Measurements from ENCODE around the gene CLDN6.

Gene CLDN6

DNA sequence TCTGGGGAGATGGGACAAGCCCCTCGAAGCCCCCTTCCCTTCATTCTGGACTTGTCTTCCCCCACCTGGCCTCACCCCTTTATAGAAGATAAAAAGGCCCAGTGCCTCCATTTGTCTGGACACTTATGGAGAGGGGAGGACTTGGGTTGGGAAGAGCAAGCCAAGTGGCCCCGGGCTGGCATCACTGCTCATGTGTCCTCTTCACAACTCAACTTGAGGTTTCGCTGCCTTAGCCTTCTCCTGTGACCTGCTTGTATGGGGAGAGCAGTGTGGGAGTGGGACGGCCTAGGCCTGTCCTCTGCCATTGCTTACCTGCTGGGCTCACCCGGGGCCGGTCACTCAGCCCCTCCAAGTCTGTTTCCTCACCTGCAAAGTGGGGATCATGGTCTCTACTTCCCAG lies 47.4 kb downstream of the CLDN6 start:
- peak overlapping the region; percentile 76 for H3K27ac ChIP-seq
- TF ChIP-seq, protein P1, sequence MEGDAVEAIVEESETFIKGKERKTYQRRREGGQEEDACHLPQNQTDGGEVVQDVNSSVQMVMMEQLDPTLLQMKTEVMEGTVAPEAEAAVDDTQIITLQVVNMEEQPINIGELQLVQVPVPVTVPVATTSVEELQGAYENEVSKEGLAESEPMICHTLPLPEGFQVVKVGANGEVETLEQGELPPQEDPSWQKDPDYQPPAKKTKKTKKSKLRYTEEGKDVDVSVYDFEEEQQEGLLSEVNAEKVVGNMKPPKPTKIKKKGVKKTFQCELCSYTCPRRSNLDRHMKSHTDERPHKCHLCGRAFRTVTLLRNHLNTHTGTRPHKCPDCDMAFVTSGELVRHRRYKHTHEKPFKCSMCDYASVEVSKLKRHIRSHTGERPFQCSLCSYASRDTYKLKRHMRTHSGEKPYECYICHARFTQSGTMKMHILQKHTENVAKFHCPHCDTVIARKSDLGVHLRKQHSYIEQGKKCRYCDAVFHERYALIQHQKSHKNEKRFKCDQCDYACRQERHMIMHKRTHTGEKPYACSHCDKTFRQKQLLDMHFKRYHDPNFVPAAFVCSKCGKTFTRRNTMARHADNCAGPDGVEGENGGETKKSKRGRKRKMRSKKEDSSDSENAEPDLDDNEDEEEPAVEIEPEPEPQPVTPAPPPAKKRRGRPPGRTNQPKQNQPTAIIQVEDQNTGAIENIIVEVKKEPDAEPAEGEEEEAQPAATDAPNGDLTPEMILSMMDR (conservative IDR thresholded peaks at IDR 0.05) = no peak

DNA sequence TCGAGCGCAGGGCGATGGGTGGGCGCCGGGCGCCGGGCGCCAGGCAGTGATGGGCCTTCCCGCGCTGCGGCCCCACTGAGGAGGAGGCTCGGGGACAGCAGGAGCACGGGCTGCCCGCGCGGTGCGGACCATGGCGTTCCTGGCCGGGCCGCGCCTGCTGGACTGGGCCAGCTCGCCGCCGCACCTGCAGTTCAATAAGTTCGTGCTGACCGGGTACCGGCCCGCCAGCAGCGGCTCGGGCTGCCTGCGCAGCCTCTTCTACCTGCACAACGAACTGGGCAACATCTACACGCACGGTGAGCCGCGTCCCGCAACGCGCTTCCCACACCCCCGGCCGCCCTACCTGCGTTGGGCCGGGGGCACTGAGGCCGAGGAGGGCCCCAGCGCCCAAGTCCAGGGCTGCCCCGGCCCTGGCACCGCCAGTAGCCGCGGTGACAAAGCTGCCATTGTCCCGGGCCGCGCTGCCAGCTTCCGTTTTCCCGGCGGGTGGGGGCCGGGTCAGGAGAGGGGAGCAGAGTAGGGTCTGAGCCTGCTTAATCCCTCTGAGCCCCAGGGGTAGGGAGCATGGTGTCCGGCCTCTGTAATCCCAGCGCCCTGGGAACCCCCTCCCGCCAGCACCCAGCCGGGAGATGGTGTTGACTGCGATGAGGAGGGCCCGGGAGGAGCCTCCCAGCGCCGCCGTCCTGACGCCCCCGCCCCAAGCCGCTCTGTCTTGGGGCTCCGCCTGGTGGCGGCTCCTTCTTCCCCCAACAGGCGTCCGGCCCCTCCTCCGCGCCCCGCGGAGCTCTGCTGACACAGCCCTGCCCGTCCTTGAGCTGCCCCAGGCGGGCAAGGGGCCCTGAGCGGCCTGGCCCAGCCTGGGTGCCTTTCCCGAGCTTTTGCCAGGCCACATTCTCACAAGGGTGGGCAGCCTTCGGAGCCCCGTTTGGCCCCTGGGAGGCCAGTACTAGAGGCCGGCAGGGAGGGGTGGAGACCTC lies 48.1 kb downstream of the CLDN6 start:
- TF ChIP-seq, protein P1 (conservative IDR thresholded peaks at IDR 0.05) = peak; percentile 41
- peak overlapping the region; percentile 76 for H3K27ac ChIP-seq

DNA sequence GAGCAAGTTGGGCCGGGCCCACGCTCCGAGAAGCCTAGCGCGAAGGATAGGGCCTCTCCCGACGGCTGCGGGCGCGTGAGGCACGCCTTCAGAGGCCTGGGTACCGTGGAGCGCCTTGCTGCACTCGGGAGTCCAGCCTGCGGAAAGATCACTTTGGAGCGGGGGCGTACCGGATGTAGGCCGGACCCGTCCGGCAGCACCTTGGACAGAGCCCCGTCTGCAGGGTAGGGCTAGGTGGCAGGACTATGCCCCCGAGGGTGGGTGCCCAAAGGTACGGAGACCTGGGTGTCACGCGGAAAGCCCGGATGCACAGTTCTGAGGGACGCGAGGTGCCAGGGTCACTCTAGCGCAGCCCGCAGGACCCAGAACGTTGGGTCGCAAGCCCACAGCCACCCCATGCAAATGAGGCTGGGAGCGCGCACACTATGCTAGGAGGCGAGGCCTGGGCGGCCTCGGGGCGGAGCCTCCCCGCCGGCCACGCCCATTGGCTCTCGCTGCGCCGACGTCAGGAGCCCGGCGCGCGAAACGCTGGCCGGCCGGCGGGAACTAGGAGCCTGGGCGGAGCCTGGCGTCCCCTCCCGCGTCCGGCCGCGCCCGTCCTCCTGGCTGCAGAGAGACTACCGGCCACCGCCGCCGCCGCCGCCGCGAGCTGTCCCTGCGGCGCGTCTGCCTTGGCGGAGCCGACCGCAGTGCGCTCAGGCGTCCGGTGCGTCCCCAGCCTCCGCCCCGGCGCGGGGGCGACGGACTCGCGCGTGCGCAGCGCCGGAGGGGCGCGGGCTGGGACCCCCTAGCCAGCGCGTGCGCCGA lies 49.0 kb downstream of the CLDN6 start, which contains the start of gene PAQR4:
PAQR4 (plus strand) TSS at position 611 of the 807 bp plus-strand sequence. CDS start 327 bp downstream, outside the sequence.
- peak within 1 kb of the TSS; percentile 76 for H3K27ac ChIP-seq
- TF ChIP-seq, protein P1 (conservative IDR thresholded peaks at IDR 0.05) = no peak

DNA sequence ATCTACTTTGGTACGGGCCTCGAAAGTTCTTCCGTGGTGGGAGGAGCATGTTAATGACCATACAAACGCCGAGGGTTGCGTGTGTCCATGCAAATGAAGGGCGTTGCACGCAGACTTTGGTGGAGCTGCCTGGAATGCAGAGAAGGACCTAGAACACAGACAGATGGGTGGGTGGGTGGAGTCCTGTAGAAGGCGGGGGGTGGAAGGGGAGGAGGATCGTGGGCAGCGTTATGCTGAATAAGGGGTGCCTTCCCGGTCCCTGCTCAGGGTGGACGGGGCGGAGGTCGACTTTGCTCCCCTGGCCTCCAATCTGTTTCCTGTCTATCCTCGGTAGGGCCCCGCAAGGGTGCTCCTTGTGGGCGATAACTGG lies 49.6 kb downstream of the CLDN6 start:
- TF ChIP-seq, protein P1 (conservative IDR thresholded peaks at IDR 0.05) = no peak
- H3K27ac ChIP-seq = peak overlapping the region; percentile 76

DNA sequence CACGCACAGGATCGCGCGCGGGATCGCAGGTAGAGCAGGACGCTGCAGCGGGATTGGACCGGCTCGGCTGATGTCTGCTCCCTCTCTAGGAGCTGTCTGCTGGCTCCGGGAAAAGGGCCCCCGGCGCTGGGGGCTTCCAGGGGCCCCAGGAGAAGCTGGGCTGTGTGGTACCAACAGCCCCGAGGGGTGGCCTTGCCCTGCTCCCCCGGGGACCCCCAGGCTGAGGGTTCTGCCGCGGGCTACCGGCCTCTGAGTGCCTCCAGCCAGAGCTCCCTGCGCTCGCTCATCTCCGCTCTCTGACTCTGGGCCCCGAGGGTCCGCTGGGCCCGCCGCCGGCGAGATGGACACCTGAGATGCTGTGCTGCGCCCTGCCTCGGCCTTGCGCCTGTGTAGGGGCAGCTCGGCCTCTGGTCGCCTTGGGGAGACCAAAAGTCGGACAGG lies 50.2 kb downstream of the CLDN6 start:
- no peak overlapping the region for H3K27ac ChIP-seq
- TF ChIP-seq, protein P1 (conservative IDR thresholded peaks at IDR 0.05) = no peak

DNA sequence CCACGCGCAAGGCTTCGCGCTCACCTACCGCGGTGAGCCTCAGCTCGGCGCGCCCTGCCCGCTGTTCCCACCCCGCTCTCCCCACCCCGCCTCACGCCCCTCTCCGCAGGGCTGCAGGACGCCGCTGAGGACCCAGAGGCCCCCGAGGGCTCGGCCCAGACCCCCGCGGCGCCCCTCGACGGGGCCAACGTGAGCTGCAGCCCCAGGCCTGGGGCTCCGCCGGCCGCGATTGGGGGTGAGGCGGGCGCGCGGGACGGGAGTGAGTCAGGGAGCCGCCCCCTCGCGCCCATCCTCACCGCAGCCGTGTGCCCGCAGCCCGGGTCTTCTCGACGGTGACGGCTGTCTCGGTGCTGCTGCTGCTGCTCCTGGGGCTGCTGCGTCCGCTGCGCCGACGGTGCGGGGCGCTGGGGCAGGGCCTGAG lies 50.8 kb downstream of the CLDN6 start:
- H3K27ac ChIP-seq = no peak overlapping the region
- TF ChIP-seq, protein P1 (conservative IDR thresholded peaks at IDR 0.05) = no peak

DNA sequence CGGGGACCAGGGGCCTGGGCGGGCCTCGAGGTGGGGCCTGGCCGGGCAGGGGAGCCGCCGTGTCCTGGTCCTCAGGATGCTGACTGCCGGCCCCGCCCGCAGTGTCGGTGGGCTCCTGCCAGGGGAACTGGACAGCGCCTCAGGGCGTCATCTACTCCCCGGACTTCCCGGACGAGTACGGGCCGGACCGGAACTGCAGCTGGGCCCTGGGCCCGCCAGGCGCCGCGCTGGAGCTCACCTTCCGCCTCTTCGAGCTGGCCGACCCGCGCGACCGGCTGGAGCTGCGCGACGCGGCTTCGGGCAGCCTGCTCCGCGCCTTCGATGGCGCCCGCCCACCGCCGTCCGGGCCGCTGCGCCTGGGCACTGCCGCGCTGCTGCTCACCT lies 51.2 kb downstream of the CLDN6 start:
- no peak overlapping the region for H3K27ac ChIP-seq
- TF ChIP-seq, protein P1 (conservative IDR thresholded peaks at IDR 0.05) = no peak

Data from VCaP (cell line).